ENCODE results near the gene STING1. TPM values are rescaled to one million over a fixed set of nuclear protein-coding genes. Genes with fewer than 3 reads are reported as not detected.

Gene STING1
- total and polyA plus RNA-seq, 2 donors (not counting 1 experiment from before 2014, with no cell fraction given) = 1.1 to 2.8 TPM

GRCh38 chr5:139460455-139460854 is 22.1 kb downstream of the STING1 start:
- Histone ChIP-seq H2AFZ (ENCODE audit: insufficient read depth, low read depth, low read length, poor library complexity, severe bottlenecking) (no peak overlapping the region), H3K9me3 (ENCODE audit: control extremely low read depth in 1 of 3, control insufficient read depth in 2 of 3, insufficient read depth in 1 of 3, low read length in 2 of 3) (no peaks in the 10 kb centered on the region), H3K4me1 (ENCODE audit: control insufficient read depth in 2 of 2, insufficient read depth in 2 of 2, low read length in 2 of 2) (peaks cover 0 to 7% of the 10 kb centered on the region in 2 donors), H3K4me3 (ENCODE audit: control extremely low read depth in 1 of 5, extremely low read depth in 1 of 5, insufficient read depth in 1 of 5, low read depth in 2 of 5, low read length in 4 of 5) (no peak overlapping the region), H3K36me3 (replicated peaks in 1 of 2; ENCODE audit: control extremely low read depth in 1 of 2, control insufficient read depth in 1 of 2, extremely low read depth in 1 of 2, insufficient read depth in 2 of 2, low read length in 1 of 2) (no peaks in the 10 kb centered on the region), H4K20me1 (ENCODE audit: control insufficient read depth, insufficient read depth, low read length, poor library complexity, severe bottlenecking) (no peaks in the 10 kb centered on the region), H3K9ac (ENCODE audit: low read length) (no peak overlapping the region), H3K27ac (ENCODE audit: low read length in 2 of 2) (no peak overlapping the region), H3K4me2 (replicated peaks; ENCODE audit: low read depth, low read length, poor library complexity, severe bottlenecking) (no peak overlapping the region), H3K27me3 (replicated peaks in 1 of 4; ENCODE audit: control extremely low read depth in 1 of 4, control insufficient read depth in 3 of 4, insufficient read depth in 4 of 4, low read length in 3 of 4) (no peaks in the 10 kb centered on the region), H3K79me2 (ENCODE audit: control insufficient read depth, insufficient read depth, low read length) (no peaks in the 10 kb centered on the region)
- ChIA-PET POLR2A (no interaction called here), CTCF (no interaction called here)
- TF ChIP-seq EZH2 (IDR thresholded peaks at IDR 0.05; ENCODE audit: borderline replicate concordance, insufficient read depth, low read depth, low read length, poor library complexity, severe bottlenecking) = no peak
- TF ChIP-seq, protein P1, sequence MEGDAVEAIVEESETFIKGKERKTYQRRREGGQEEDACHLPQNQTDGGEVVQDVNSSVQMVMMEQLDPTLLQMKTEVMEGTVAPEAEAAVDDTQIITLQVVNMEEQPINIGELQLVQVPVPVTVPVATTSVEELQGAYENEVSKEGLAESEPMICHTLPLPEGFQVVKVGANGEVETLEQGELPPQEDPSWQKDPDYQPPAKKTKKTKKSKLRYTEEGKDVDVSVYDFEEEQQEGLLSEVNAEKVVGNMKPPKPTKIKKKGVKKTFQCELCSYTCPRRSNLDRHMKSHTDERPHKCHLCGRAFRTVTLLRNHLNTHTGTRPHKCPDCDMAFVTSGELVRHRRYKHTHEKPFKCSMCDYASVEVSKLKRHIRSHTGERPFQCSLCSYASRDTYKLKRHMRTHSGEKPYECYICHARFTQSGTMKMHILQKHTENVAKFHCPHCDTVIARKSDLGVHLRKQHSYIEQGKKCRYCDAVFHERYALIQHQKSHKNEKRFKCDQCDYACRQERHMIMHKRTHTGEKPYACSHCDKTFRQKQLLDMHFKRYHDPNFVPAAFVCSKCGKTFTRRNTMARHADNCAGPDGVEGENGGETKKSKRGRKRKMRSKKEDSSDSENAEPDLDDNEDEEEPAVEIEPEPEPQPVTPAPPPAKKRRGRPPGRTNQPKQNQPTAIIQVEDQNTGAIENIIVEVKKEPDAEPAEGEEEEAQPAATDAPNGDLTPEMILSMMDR (IDR thresholded peaks at IDR 0.05) = no peak
- peaks cover 6% of the 10 kb centered on the region for H3K4me1 Mint-ChIP-seq
- no peak for ATAC-seq (ENCODE audit: low read depth)
- no peak for DNase-seq
- WGBS (ENCODE audit: insufficient coverage) = 100% methylated on average over 1 of the region's 1 CpG
- no peak overlapping the region for H3K4me3 Mint-ChIP-seq
- H3K9me3 Mint-ChIP-seq (ENCODE audit: insufficient read depth) = no peaks in the 10 kb centered on the region
- H3K27ac Mint-ChIP-seq = no peak overlapping the region
- intact Hi-C loops (cut with micrococcal nuclease) = no loop called here
- H3K27me3 Mint-ChIP-seq = no peaks in the 10 kb centered on the region

DNA sequence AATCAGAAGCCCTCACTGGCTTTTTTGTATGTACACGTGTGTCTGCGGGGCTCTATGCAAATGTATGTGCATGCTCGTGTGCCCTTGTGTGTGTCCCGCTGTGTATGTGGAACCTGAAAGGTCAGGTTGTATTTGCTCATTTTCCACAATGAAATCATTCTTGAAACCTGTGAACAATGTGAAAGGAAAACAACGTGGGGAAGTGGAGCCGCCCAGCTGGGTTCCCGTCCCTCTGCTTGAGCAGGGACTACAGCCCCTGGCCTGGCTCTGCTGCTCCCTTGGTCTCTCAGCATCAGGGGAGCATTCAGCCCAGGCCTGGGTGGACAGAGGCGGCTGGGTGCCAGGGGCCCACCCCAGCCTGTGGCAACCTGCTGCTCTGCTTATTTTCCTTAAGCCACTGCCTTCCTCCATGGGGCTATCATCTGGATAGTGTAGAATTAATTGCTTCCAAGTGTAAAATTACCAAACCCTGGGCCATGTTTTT is 23.1 kb downstream of the STING1 start:
- Mint-ChIP-seq H3K27me3 (no peaks in the 10 kb centered on the region), H3K4me1 (peaks cover 10% of the 10 kb centered on the region), H3K9me3 (ENCODE audit: insufficient read depth) (no peaks in the 10 kb centered on the region), H3K27ac (no peak overlapping the region), H3K4me3 (no peak overlapping the region)
- H3K27me3 ChIP-seq (replicated peaks in 1 of 4; ENCODE audit: control extremely low read depth in 1 of 4, control insufficient read depth in 3 of 4, insufficient read depth in 4 of 4, low read length in 3 of 4) = no peaks in the 10 kb centered on the region
- intact Hi-C loops (cut with micrococcal nuclease) = no loop called here
- H3K27ac ChIP-seq (ENCODE audit: low read length in 2 of 2) = no peak overlapping the region
- no peak overlapping the region for H3K4me2 ChIP-seq (replicated peaks; ENCODE audit: low read depth, low read length, poor library complexity, severe bottlenecking)
- CTCF ChIA-PET = no interaction called here
- POLR2A ChIA-PET = interaction anchor here (0.6 kb wide), 1 partner anchor 289 kb away, joined by 4 read pairs; no protein-coding TSS in a partner anchor
- H3K9ac ChIP-seq (ENCODE audit: low read length) = no peak overlapping the region
- no peaks in the 10 kb centered on the region for H3K36me3 ChIP-seq (replicated peaks in 1 of 2; ENCODE audit: control extremely low read depth in 1 of 2, control insufficient read depth in 1 of 2, extremely low read depth in 1 of 2, insufficient read depth in 2 of 2, low read length in 1 of 2)
- peak overlapping the region; percentile 3 for H2AFZ ChIP-seq (ENCODE audit: insufficient read depth, low read depth, low read length, poor library complexity, severe bottlenecking)
- ATAC-seq (ENCODE audit: low read depth) (no peak), DNase-seq (no peak)
- H3K4me1 ChIP-seq (ENCODE audit: control insufficient read depth in 2 of 2, insufficient read depth in 2 of 2, low read length in 2 of 2) = peaks cover 2 to 10% of the 10 kb centered on the region in 2 donors
- H3K9me3 ChIP-seq (ENCODE audit: control extremely low read depth in 1 of 3, control insufficient read depth in 2 of 3, insufficient read depth in 1 of 3, low read length in 2 of 3) = no peaks in the 10 kb centered on the region
- no peaks in the 10 kb centered on the region for H3K79me2 ChIP-seq (ENCODE audit: control insufficient read depth, insufficient read depth, low read length)
- 77% methylated on average over 3 of the region's 8 CpGs for WGBS (ENCODE audit: insufficient coverage)
- no peak overlapping the region for H3K4me3 ChIP-seq (ENCODE audit: control extremely low read depth in 1 of 5, extremely low read depth in 1 of 5, insufficient read depth in 1 of 5, low read depth in 2 of 5, low read length in 4 of 5)
- H4K20me1 ChIP-seq (ENCODE audit: control insufficient read depth, insufficient read depth, low read length, poor library complexity, severe bottlenecking) = no peaks in the 10 kb centered on the region
- TF ChIP-seq, protein P1 (IDR thresholded peaks at IDR 0.05) = no peak
- TF ChIP-seq EZH2 (IDR thresholded peaks at IDR 0.05; ENCODE audit: borderline replicate concordance, insufficient read depth, low read depth, low read length, poor library complexity, severe bottlenecking) = no peak

All from B cell (primary cell).